Parathyroid adenoma (tissue), 2 donors: Measurements from ENCODE around the gene DENND1C.
A peak's percentile ranks its signal among the peaks of the same experiment; 100 is the strongest.

Experiments used
- H2AFZ ChIP-seq: fragments of 300-600 bp; sonication (generic); one replicate; pipeline ENCODE4 v1.7.0; 2017; ENCODE audit warnings: antibody characterized with exemption, mild to moderate bottlenecking
- H3K27ac ChIP-seq: fragments of 300-600 bp; sonication (generic); one replicate; pipeline ENCODE4 v1.7.0; 2017
- H3K27me3 ChIP-seq: fragments of 300-600 bp; sonication (generic); one replicate; pipeline ENCODE4 v1.7.0; 2017; ENCODE audit warnings: low read length; ENCODE audit not compliant: control insufficient read depth, insufficient read depth
- H3K36me3 ChIP-seq: fragments of 300-600 bp; sonication (generic); one replicate; pipeline ENCODE4 v1.7.0; 2017; ENCODE audit warnings: low read length; ENCODE audit not compliant: control insufficient read depth, insufficient read depth
- H3K4me1 ChIP-seq: fragments of 300-600 bp; sonication (generic); one replicate; pipeline ENCODE4 v1.7.0; 2017; ENCODE audit warnings: control low read depth
- H3K4me2 ChIP-seq: fragments of 300-600 bp; sonication (generic); one replicate; pipeline ENCODE4 v1.7.0; 2017; ENCODE audit warnings: low read length
- H3K4me3 ChIP-seq: fragments of 300-600 bp; sonication (generic); one replicate; pipeline ENCODE4 v1.7.0; 2017; ENCODE audit warnings: low read depth, low read length
- H3K79me2 ChIP-seq: fragments of 300-600 bp; sonication (generic); one replicate; pipeline ENCODE4 v1.7.0; 2017; ENCODE audit warnings: control low read depth
- H3K9ac ChIP-seq: fragments of 300-600 bp; sonication (generic); one replicate; pipeline ENCODE4 v1.7.0; 2017; ENCODE audit warnings: mild to moderate bottlenecking
- H3K9me3 ChIP-seq: fragments of 300-600 bp; sonication (generic); one replicate; pipeline ENCODE4 v1.7.0; 2017; ENCODE audit warnings: low read length; ENCODE audit not compliant: control insufficient read depth
- TF ChIP-seq, protein P1 (sequence below): fragments of 300-600 bp; sonication (generic); IDR thresholded peaks from one replicate; pipeline ENCODE4 v1.7.0; 2017; ENCODE audit warnings: antibody characterized with exemption, mild to moderate bottlenecking
- donor health status: primary hyperparathyroidism.

DENND1C gene

DNA sequence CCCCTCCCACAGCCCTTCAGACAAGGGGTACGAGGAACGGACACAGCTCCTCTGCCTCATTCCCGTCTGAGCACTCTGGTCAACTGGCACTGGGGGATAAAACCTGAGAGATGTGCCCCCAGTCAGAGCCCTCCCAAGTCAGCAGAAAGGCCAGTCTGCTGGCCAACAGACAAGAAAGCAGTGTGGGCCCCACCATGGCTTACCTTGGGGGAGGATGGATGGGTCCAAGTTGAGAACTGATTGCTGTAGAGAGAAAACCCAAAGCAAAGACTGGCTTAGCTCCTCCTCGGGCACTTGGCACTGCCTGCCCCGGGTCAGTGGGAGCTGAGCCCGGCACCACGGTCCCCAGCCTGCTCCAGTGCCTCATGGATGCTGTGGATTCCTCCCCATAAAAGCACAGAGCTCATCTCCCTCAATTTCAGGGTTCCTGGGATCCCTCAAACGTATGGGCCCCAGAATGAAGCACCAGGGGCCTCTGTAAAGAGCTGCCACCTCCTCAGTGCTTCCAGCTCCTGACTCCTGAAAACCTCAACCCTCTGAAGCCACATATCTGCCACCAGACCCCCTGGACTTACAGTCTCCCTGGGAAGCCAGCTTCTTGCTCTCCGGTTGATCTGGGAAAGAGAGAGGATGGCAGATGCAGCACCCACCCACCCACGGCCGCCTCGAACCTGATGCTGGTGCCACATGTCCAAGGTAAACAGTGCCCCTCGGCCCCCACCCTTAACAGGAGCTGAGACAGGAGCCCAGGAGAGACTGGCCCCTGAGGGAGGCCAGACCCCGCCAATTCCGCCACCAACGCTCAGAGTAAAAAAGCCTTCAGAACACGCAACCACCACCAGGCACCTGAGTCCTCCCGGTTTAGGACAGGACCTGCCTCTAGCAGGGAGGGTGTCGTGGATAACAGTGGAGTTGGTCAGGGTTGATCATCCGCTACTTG, 60.2 kb downstream of the DENND1C start:
- peaks cover 13% of the 10 kb centered on the region for H3K4me1 ChIP-seq
- no peaks in the 10 kb centered on the region for H3K27me3 ChIP-seq
- no peak overlapping the region for H2AFZ ChIP-seq
- no peak overlapping the region for H3K4me3 ChIP-seq
- no peak overlapping the region for H3K9ac ChIP-seq
- H3K4me2 ChIP-seq: no peak overlapping the region
- no peak overlapping the region for H3K27ac ChIP-seq
- TF ChIP-seq, protein P1, sequence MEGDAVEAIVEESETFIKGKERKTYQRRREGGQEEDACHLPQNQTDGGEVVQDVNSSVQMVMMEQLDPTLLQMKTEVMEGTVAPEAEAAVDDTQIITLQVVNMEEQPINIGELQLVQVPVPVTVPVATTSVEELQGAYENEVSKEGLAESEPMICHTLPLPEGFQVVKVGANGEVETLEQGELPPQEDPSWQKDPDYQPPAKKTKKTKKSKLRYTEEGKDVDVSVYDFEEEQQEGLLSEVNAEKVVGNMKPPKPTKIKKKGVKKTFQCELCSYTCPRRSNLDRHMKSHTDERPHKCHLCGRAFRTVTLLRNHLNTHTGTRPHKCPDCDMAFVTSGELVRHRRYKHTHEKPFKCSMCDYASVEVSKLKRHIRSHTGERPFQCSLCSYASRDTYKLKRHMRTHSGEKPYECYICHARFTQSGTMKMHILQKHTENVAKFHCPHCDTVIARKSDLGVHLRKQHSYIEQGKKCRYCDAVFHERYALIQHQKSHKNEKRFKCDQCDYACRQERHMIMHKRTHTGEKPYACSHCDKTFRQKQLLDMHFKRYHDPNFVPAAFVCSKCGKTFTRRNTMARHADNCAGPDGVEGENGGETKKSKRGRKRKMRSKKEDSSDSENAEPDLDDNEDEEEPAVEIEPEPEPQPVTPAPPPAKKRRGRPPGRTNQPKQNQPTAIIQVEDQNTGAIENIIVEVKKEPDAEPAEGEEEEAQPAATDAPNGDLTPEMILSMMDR: no peak
- no peaks in the 10 kb centered on the region for H3K36me3 ChIP-seq
- H3K9me3 ChIP-seq: no peaks in the 10 kb centered on the region
- H3K79me2 ChIP-seq: peaks cover 22% of the 10 kb centered on the region

DNA sequence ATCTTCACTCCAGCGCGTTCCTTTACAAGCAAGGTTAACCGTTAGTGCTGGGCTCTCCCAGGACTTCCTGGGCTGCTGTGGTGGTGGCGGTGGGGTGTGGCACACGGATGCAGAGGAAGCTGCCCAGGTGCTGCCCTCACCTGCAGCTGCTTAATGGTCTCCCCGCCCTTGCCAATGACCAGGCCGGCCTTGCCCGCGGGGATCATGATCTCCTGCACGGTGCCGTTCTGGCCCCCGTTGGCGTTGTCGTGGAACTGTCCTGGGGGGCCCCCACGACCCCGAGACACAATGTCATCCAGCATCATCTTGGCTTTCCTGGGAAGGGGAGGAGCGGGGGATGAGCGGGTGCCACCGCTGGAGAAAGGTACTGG, 63.0 kb downstream of the DENND1C start:
- H3K4me3 ChIP-seq: no peak overlapping the region
- H3K9me3 ChIP-seq: no peaks in the 10 kb centered on the region
- H3K36me3 ChIP-seq: no peaks in the 10 kb centered on the region
- no peak overlapping the region for H3K4me2 ChIP-seq
- TF ChIP-seq, protein P1: no peak
- H3K9ac ChIP-seq: no peak overlapping the region
- no peak overlapping the region for H3K27ac ChIP-seq
- H3K27me3 ChIP-seq: no peaks in the 10 kb centered on the region
- H2AFZ ChIP-seq: no peak overlapping the region
- H3K79me2 ChIP-seq: peaks cover 17% of the 10 kb centered on the region
- H3K4me1 ChIP-seq: peaks cover 20% of the 10 kb centered on the region

DNA sequence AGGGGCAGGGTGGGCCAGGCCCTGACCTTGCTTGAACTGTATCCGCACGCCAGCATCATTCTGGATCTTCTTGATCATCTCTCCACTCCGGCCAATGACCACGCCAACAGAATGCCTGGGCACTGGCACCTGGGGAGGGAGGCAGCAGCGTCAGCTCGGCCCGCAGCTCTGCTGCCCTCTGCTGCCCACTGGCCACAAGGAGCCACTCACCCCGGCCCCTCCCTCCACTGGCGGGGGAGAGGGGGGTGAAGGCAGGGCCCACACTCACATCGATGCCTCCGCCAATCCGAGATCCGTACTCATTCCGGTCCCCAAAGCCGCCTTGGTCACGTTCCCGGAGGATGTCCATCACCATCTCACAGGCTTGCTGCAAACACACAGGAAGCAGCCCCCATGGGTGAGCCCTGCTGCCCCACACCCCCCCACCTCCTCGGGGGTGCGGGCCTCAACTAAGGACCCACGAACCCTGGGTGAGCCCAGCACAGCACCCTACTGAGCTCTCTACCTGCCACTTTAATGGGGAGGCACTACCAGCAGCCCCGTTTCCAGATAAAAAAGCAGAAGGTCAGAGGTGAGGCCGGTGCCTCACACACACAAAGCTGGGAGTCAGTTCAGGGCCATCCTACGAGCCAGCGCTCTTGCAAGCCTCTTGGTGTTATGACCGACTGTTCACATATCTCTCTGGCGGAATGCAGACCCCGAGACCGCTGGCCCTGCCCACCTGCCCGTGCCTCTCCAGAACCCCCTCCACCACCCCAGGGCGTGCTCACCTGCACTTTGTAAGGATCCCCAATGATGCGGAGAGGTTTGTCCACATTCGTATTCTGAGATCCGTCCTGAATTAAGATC, 63.6 kb downstream of the DENND1C start:
- Histone ChIP-seq H3K4me1 (peaks cover 15% of the 10 kb centered on the region), H3K27ac (no peak overlapping the region), H3K36me3 (no peaks in the 10 kb centered on the region), H2AFZ (no peak overlapping the region), H3K4me2 (no peak overlapping the region), H3K4me3 (no peak overlapping the region), H3K9me3 (no peaks in the 10 kb centered on the region), H3K27me3 (no peaks in the 10 kb centered on the region), H3K9ac (no peak overlapping the region), H3K79me2 (peaks cover 11% of the 10 kb centered on the region)
- TF ChIP-seq, protein P1: peak; percentile 85
